Muscle of arm (tissue), 12 donors: ENCODE data around the gene TMEM39A. TPM values are rescaled to one million over a fixed set of nuclear protein-coding genes. Genes with fewer than 3 reads are reported as not detected.

Experiments used
- DNase-seq: peaks from one replicate; pipeline ENCODE4 v3.0.0-alpha.2; 2013
- polyA plus RNA-seq, 12 donors: library from polyadenylated mRNA; unstranded; fragments of 120-200 nt; gene quantifications; one replicate each; pipeline ENCODE4 v1.2.1, GENCODE V29; 2013; ENCODE audit not compliant: insufficient read length in 12 of 12

Gene TMEM39A
- polyA plus RNA-seq, 12 donors = 36.2 to 56.0 (median 45.1) TPM; not detected in 1

- DNase-seq = no peak
Observed at GRCh38 chr3:119469418-119470189, 6.2 kb upstream of the TMEM39A start.

GRCh38 chr3:119468041-119468440 is 4.6 kb upstream of the TMEM39A start:
- DNase-seq = peak; percentile 6

GRCh38 chr3:119457246-119457645 is 6.2 kb downstream of the TMEM39A start:
- no peak for DNase-seq

- DNase-seq = no peak
Observed at GRCh38 chr3:119456469-119456868, 6.9 kb downstream of the TMEM39A start.

GRCh38 chr3:119453822-119454221 is 9.6 kb downstream of the TMEM39A start:
- no peak for DNase-seq

- no peak for DNase-seq
Observed at GRCh38 chr3:119444590-119444989, 18.8 kb downstream of the TMEM39A start.

- no peak for DNase-seq
Observed at GRCh38 chr3:119443179-119443578, 20.2 kb downstream of the TMEM39A start.

- no peak for DNase-seq
Observed at GRCh38 chr3:119437691-119438258, 25.6 kb downstream of the TMEM39A start.

GRCh38 chr3:119436977-119437376 is 26.4 kb downstream of the TMEM39A start:
- no peak for DNase-seq

- DNase-seq = no peak
Observed at GRCh38 chr3:119434703-119435102, 28.7 kb downstream of the TMEM39A start.

GRCh38 chr3:119433613-119434325 is 29.6 kb downstream of the TMEM39A start:
- DNase-seq = no peak

- DNase-seq = no peak
Observed at GRCh38 chr3:119428538-119428937, 34.9 kb downstream of the TMEM39A start.

GRCh38 chr3:119427669-119428068 is 35.7 kb downstream of the TMEM39A start:
- peak; percentile 1 for DNase-seq

GRCh38 chr3:119420196-119420595 is 43.2 kb downstream of the TMEM39A start:
- no peak for DNase-seq

- no peak for DNase-seq
Observed at GRCh38 chr3:119418641-119419040, 44.8 kb downstream of the TMEM39A start.

GRCh38 chr3:119417771-119418512 is 45.5 kb downstream of the TMEM39A start:
- no peak for DNase-seq

GRCh38 chr3:119416873-119417272 is 46.5 kb downstream of the TMEM39A start:
- DNase-seq = no peak

- no peak for DNase-seq
Observed at GRCh38 chr3:119413603-119414280, 49.7 kb downstream of the TMEM39A start.

- no peak for DNase-seq
Observed at GRCh38 chr3:119409844-119410243, 53.6 kb downstream of the TMEM39A start.

GRCh38 chr3:119408243-119408950 is 55.0 kb downstream of the TMEM39A start:
- no peak for DNase-seq

GRCh38 chr3:119405315-119405714 is 58.1 kb downstream of the TMEM39A start:
- DNase-seq = no peak
